Measurements from ENCODE around the gene NEU1.

Gene NEU1

DNA sequence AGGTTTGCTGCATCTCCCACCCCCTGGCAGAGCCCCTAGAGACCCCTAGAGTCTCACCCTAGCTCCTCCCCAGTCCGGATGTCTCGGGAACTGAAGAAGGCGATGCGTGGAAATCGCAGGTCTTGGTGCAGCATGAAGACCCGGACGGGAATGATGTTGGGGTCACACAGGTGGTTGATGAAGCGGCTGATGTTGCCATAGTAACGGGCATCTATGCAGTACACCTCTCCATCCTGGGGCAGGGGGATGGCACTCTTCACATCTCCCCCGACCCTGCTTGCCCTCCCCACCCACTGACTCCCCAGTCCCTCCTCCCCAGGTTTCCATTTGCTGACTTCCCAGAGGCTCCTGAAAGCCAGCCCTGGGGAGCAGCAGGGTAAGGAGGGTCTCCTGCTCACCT lies 18.0 kb upstream of the NEU1 start:
- Histone ChIP-seq H4K20me1 (ENCODE audit: insufficient read depth, low read length, poor library complexity, severe bottlenecking) (no peaks in the 10 kb centered on the region), H3K4me3 (ENCODE audit: low read length, poor library complexity, severe bottlenecking) (no peak overlapping the region), H3K9ac (ENCODE audit: low read depth, low read length, poor library complexity, severe bottlenecking) (no peak overlapping the region), H3K27me3 (ENCODE audit: insufficient read depth, low read length, poor library complexity, severe bottlenecking) (no peaks in the 10 kb centered on the region), H3K36me3 (ENCODE audit: insufficient read depth, low read length) (peaks cover 57% of the 10 kb centered on the region; the same call in 1 of the 2 replicates), H3K4me1 (ENCODE audit: insufficient read depth, low read length, poor library complexity, severe bottlenecking) (no peaks in the 10 kb centered on the region), H3K4me2 (ENCODE audit: low read depth, low read length, poor library complexity, severe bottlenecking) (no peak overlapping the region), H3F3A (ENCODE audit: low read depth) (no peaks in the 10 kb centered on the region), H3K79me2 (ENCODE audit: insufficient read depth, low read length) (no peaks in the 10 kb centered on the region), H3K9me3 (ENCODE audit: insufficient read depth, low read depth, low read length) (no peaks in the 10 kb centered on the region), H3K9me2 (replicated peaks; ENCODE audit: low read depth, low read length) (no peaks in the 10 kb centered on the region), H2AFZ (ENCODE audit: low read length) (no peak overlapping the region)
- TF ChIP-seq EZH2phosphoT487 (IDR thresholded peaks at IDR 0.05; ENCODE audit: borderline replicate concordance) (no peak), CTCF (conservative IDR thresholded peaks at IDR 0.05; ENCODE audit: low read length) (no peak)

DNA sequence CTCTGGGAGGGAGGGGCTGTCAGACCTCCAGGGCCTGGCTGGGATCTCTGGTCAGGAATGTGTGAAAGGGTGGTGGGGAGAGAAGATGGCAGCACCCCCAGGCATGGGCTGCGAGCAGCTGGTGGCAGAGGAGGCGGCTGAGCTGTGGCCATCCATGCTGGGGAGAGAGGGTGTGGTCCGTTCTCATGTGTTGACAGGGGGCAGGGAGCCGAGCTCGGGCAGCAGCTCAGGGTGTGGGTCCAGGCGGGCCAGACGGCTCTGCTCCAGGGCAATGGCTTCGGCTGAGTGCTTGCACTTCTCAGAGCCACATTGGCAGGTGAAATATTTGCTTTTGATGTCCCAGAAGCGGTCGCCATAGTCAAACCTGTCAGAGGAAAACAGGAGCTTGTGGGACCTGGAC lies 17.3 kb upstream of the NEU1 start:
- no peak overlapping the region for H3K4me3 ChIP-seq (ENCODE audit: low read length, poor library complexity, severe bottlenecking)
- H3K9me2 ChIP-seq (replicated peaks; ENCODE audit: low read depth, low read length): no peaks in the 10 kb centered on the region
- H3K4me1 ChIP-seq (ENCODE audit: insufficient read depth, low read length, poor library complexity, severe bottlenecking): no peaks in the 10 kb centered on the region
- H3F3A ChIP-seq (ENCODE audit: low read depth): 0 out of 2 replicates have a peak, but pooled peaks cover 5% of the 10 kb centered on the region
- peaks cover 51% of the 10 kb centered on the region; the same call in 1 of the 2 replicates for H3K36me3 ChIP-seq (ENCODE audit: insufficient read depth, low read length)
- H3K79me2 ChIP-seq (ENCODE audit: insufficient read depth, low read length): no peaks in the 10 kb centered on the region
- no peak overlapping the region for H3K9ac ChIP-seq (ENCODE audit: low read depth, low read length, poor library complexity, severe bottlenecking)
- no peak for TF ChIP-seq CTCF (conservative IDR thresholded peaks at IDR 0.05; ENCODE audit: low read length)
- no peak for TF ChIP-seq EZH2phosphoT487 (IDR thresholded peaks at IDR 0.05; ENCODE audit: borderline replicate concordance)
- H3K27me3 ChIP-seq (ENCODE audit: insufficient read depth, low read length, poor library complexity, severe bottlenecking): no peaks in the 10 kb centered on the region
- H2AFZ ChIP-seq (ENCODE audit: low read length): no peak overlapping the region
- no peaks in the 10 kb centered on the region for H3K9me3 ChIP-seq (ENCODE audit: insufficient read depth, low read depth, low read length)
- H4K20me1 ChIP-seq (ENCODE audit: insufficient read depth, low read length, poor library complexity, severe bottlenecking): no peaks in the 10 kb centered on the region
- H3K4me2 ChIP-seq (ENCODE audit: low read depth, low read length, poor library complexity, severe bottlenecking): no peak overlapping the region

DNA sequence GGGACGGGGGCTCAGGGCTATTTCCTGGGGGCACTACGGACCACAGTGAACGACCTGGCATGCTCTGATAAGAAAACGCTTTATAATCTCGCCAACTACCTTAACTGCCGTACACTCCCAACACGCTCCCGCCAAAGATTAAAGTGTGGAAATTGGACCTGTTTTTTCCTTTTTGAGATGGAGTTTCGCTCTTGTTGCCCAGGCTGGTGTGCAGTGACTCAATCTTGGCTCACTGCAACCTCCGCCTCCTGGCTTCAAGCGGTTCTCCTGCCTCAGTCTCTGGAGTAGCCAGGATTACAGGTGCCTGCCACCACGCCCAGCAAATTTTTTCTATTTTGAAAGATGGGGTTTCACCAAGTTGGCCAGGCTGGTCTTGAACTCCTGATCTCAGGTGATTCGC lies 16.5 kb upstream of the NEU1 start:
- Histone ChIP-seq H3K79me2 (ENCODE audit: insufficient read depth, low read length) (no peaks in the 10 kb centered on the region), H4K20me1 (ENCODE audit: insufficient read depth, low read length, poor library complexity, severe bottlenecking) (no peaks in the 10 kb centered on the region), H3K9ac (ENCODE audit: low read depth, low read length, poor library complexity, severe bottlenecking) (no peak overlapping the region), H2AFZ (ENCODE audit: low read length) (no peak overlapping the region), H3K36me3 (ENCODE audit: insufficient read depth, low read length) (peaks cover 43% of the 10 kb centered on the region; the same call in 1 of the 2 replicates), H3K9me2 (replicated peaks; ENCODE audit: low read depth, low read length) (no peaks in the 10 kb centered on the region), H3K4me2 (ENCODE audit: low read depth, low read length, poor library complexity, severe bottlenecking) (no peak overlapping the region), H3F3A (ENCODE audit: low read depth) (0 out of 2 replicates have a peak, but pooled peaks cover 5% of the 10 kb centered on the region), H3K27me3 (ENCODE audit: insufficient read depth, low read length, poor library complexity, severe bottlenecking) (no peaks in the 10 kb centered on the region), H3K4me1 (ENCODE audit: insufficient read depth, low read length, poor library complexity, severe bottlenecking) (no peaks in the 10 kb centered on the region), H3K4me3 (ENCODE audit: low read length, poor library complexity, severe bottlenecking) (no peak overlapping the region), H3K9me3 (ENCODE audit: insufficient read depth, low read depth, low read length) (no peaks in the 10 kb centered on the region)
- TF ChIP-seq EZH2phosphoT487 (IDR thresholded peaks at IDR 0.05; ENCODE audit: borderline replicate concordance): no peak
- TF ChIP-seq CTCF (conservative IDR thresholded peaks at IDR 0.05; ENCODE audit: low read length): no peak

Data from Loucy (cell line).